Measurements from ENCODE around the gene TTL. TPM values are rescaled to one million over a fixed set of nuclear protein-coding genes. Genes with fewer than 3 reads are reported as not detected.

Gene TTL
- total and polyA plus RNA-seq, 2 of the 13 experiments (the other 11 are each of a cell fraction or from before 2014, with no cell fraction given) = 19.0 to 59.8 TPM

GRCh38 chr2:112481050-112481527 lies 867 bp upstream of the TTL start (continued):
- TF ChIP-seq ZXDC (CRISPR knock-in tag; IDR thresholded peaks at IDR 0.05) = peak; percentile 85; the same call in 1 of the 2 replicates
- peak; percentile 99 for TF ChIP-seq HMGXB4 (CRISPR knock-in tag; IDR thresholded peaks at IDR 0.05; ENCODE audit: borderline replicate concordance in 1 of 2, low read depth in 1 of 2)
- TF ChIP-seq MAF1 (CRISPR knock-in tag; IDR thresholded peaks at IDR 0.05; ENCODE audit: borderline replicate concordance) = no peak
- no peak for TF ChIP-seq CSRNP2 (CRISPR knock-in tag; conservative IDR thresholded peaks at IDR 0.05; ENCODE audit: low read depth)
- TF ChIP-seq SRF (IDR thresholded peaks at IDR 0.05; ENCODE audit: low read depth, low read length) = no peak
- peak; percentile 84 for TF ChIP-seq UBTF (CRISPR knock-in tag; IDR thresholded peaks at IDR 0.05)
- TF ChIP-seq EEA1 (CRISPR knock-in tag; IDR thresholded peaks at IDR 0.05; ENCODE audit: borderline replicate concordance) = peak; percentile 9; the same call in 1 of the 2 replicates
- TF ChIP-seq ZNF546 (CRISPR knock-in tag; conservative IDR thresholded peaks at IDR 0.05) = no peak
- TF ChIP-seq RARG (CRISPR knock-in tag; IDR thresholded peaks at IDR 0.05; ENCODE audit: low read depth) = no peak
- peak; percentile 73 for TF ChIP-seq HDAC2 (CRISPR knock-in tag; IDR thresholded peaks at IDR 0.05)
- no peak for TF ChIP-seq KLF9 (CRISPR knock-in tag; IDR thresholded peaks at IDR 0.05; ENCODE audit: low read depth)
- no peak for TF ChIP-seq TAF15 (IDR thresholded peaks at IDR 0.05; ENCODE audit: low read depth, low read length, poor library complexity, severe bottlenecking)
- TF ChIP-seq RXRB (CRISPR knock-in tag; IDR thresholded peaks at IDR 0.05; ENCODE audit: borderline replicate concordance) = peak; percentile 25; the same call in 1 of the 2 replicates
- TF ChIP-seq HMG20A (CRISPR knock-in tag; IDR thresholded peaks at IDR 0.05; ENCODE audit: borderline replicate concordance) = no peak
- no peak for TF ChIP-seq KLF11 (CRISPR knock-in tag; IDR thresholded peaks at IDR 0.05)
- TF ChIP-seq GABPB1 (CRISPR knock-in tag; IDR thresholded peaks at IDR 0.05) = peak; percentile 60; the same call in 1 of the 2 replicates
- TF ChIP-seq RNF2 (conservative IDR thresholded peaks at IDR 0.05; ENCODE audit: low read depth) = no peak
- no peak; the same call in 1 of the 2 replicates for TF ChIP-seq ZNF530 (CRISPR knock-in tag; IDR thresholded peaks at IDR 0.05; ENCODE audit: low read depth)
- TF ChIP-seq NR3C1 (CRISPR knock-in tag; IDR thresholded peaks at IDR 0.05) = no peak
- 0 out of 2 replicates have a peak, but pooled peaks have one; percentile 1 for TF ChIP-seq ZNF816 (CRISPR knock-in tag; IDR thresholded peaks at IDR 0.05; ENCODE audit: borderline replicate concordance)
- TF ChIP-seq GATA4 (IDR thresholded peaks at IDR 0.05; ENCODE audit: borderline replicate concordance, low read depth) = no peak
- no peak for TF ChIP-seq ZNF780A (CRISPR knock-in tag; IDR thresholded peaks at IDR 0.05)
